HCT116 (cell line): ENCODE measurements around the gene C4BPA. TPM values are rescaled to one million over a fixed set of nuclear protein-coding genes. Genes with fewer than 3 reads are reported as not detected.

Source experiments
- ATAC-seq: fragments of 200-7000 bp; cut with Tn5 transposase; 2 replicates; pipeline ENCODE4 v1.9.1; 2020; ENCODE audit warnings: mild to moderate bottlenecking, moderate library complexity
- BruUV-seq: library from RNA; stranded (reverse); fragments of 400-500 nt; replicated peaks from 2 replicates; lab custom pipeline; 2021; lab: Mats Ljungman, UMichigan
- CTCF ChIA-PET: fragments of 300-600 bp; sonication (Branson Sonifier 250); formaldehyde crosslinking; loops from one replicate; lab custom pipeline; 2021; ENCODE audit warnings: antibody characterized with exemption; lab: Charles Lee
- POLR2A ChIA-PET: fragments of 300-600, 350-600 bp; sonication (Branson Sonifier 250); formaldehyde crosslinking; loops from one replicate; lab custom pipeline; 2021; ENCODE audit warnings: antibody characterized with exemption; lab: Charles Lee
- RAD21 ChIA-PET, 2 experiments: fragments of 300-600 bp; sonication (Branson Sonifier 250); formaldehyde crosslinking; loops; one replicate each; lab custom pipeline; 2023; ENCODE audit warnings: low total read pairs in 2 of 2; ENCODE audit not compliant: uncharacterized antibody in 2 of 2, unreplicated experiment in 2 of 2, low non-redundant PET in 1 of 2; lab: Charles Lee
- DNase-seq: peaks from one replicate; pipeline ENCODE4 v3.0.0-alpha.2; 2010; ENCODE audit warnings: low read depth, low spot score
- H2AFZ ChIP-seq: fragments of 200-600 bp; shearing (Covaris generic), sonication (generic); 2 replicates; pipeline ENCODE4 v1.6.1; 2017; ENCODE audit warnings: low read depth, mixed run types, mixed read lengths, antibody characterized with exemption, low read length; ENCODE audit not compliant: poor library complexity, severe bottlenecking
- H3K27ac ChIP-seq: 2 replicates; pipeline ENCODE4 v1.5.1; 2012; ENCODE audit warnings: low read depth, low read length
- H3K27me3 ChIP-seq: fragments of 200-600 bp; sonication (generic); 2 replicates; pipeline ENCODE4 v1.6.1; 2016; ENCODE audit warnings: mixed run types, low read length, mixed read lengths; ENCODE audit not compliant: insufficient read depth
- H3K36me3 ChIP-seq, 2 experiments: fragments of 200-500 bp in 1 of 2; fragments of 200-600 bp in 1 of 2; sonication (Bioruptor generic) in 1 of 2; sonication (generic) in 1 of 2; 2 replicates each; pipeline versions ENCODE4 v1.5.1 to v1.6.1; 2014 to 2016; ENCODE audit warnings: low read length in 2 of 2, inconsistent platforms in 1 of 2, mixed read lengths in 1 of 2, mixed run types in 1 of 2; ENCODE audit not compliant: insufficient read depth in 2 of 2, control insufficient read depth in 1 of 2
- H3K4me1 ChIP-seq, 2 experiments: fragments of 200-600 bp in 1 of 2; sonication (generic) in 1 of 2; 2 replicates each; pipeline versions ENCODE4 v1.5.1 to v1.6.1; 2012 to 2017; ENCODE audit warnings: low read length in 2 of 2, inconsistent platforms in 1 of 2, mild to moderate bottlenecking in 1 of 2, mixed read lengths in 1 of 2, mixed run types in 1 of 2, moderate library complexity in 1 of 2; ENCODE audit not compliant: insufficient read depth in 2 of 2, control insufficient read depth in 1 of 2
- H3K4me2 ChIP-seq: fragments of 200-600 bp; sonication (generic); 2 replicates; pipeline ENCODE4 v1.6.1; 2017; ENCODE audit warnings: mixed run types, low read length, mixed read lengths
- H3K4me3 ChIP-seq, 2 experiments: fragments of 200-600 bp in 1 of 2; sonication (generic) in 1 of 2; replicated peaks in 1 of 2; 2 replicates each; pipeline ENCODE4 v1.5.1; 2011 to 2016; ENCODE audit warnings: low read length in 2 of 2, control low read depth in 1 of 2, low read depth in 1 of 2, mild to moderate bottlenecking in 1 of 2, mixed read lengths in 1 of 2, mixed run types in 1 of 2
- H3K79me2 ChIP-seq: fragments of 200-600 bp; sonication (generic); 2 replicates; pipeline ENCODE4 v1.6.1; 2017; ENCODE audit warnings: mild to moderate bottlenecking, mixed run types, low read length, moderate library complexity, mixed read lengths; ENCODE audit not compliant: insufficient read depth
- H3K9ac ChIP-seq: fragments of 200-600 bp; sonication (generic); 2 replicates; pipeline ENCODE4 v1.6.1; 2016; ENCODE audit warnings: low read length, mixed read lengths
- H3K9me2 ChIP-seq: fragments of 200-600 bp; sonication (generic), shearing (Covaris generic); 2 replicates; pipeline ENCODE4 v1.6.1; 2017; ENCODE audit warnings: mixed run types, mild to moderate bottlenecking, moderate library complexity; ENCODE audit not compliant: insufficient read depth
- H3K9me3 ChIP-seq, 2 experiments: fragments of 200-500 bp in 1 of 2; fragments of 200-600 bp in 1 of 2; sonication (Bioruptor generic) in 1 of 2; sonication (generic) in 1 of 2; 2 replicates each; pipeline ENCODE4 v1.6.1; 2014 to 2017; ENCODE audit warnings: low read length in 2 of 2, mixed read lengths in 2 of 2, inconsistent platforms in 1 of 2, low read depth in 1 of 2, mild to moderate bottlenecking in 1 of 2, mixed run types in 1 of 2, moderate library complexity in 1 of 2; ENCODE audit not compliant: control insufficient read depth in 1 of 2, insufficient read depth in 1 of 2
- H4K20me1 ChIP-seq: fragments of 200-600 bp; sonication (generic), shearing (Covaris generic); 2 replicates; pipeline ENCODE4 v1.6.1; 2017; ENCODE audit warnings: mixed run types, mild to moderate bottlenecking, moderate library complexity; ENCODE audit not compliant: insufficient read depth
- CBX3 ChIP-seq: IDR thresholded peaks from 2 replicates; pipeline ENCODE4 v1.6.1; 2012; ENCODE audit warnings: low read depth
- CEBPB ChIP-seq: IDR thresholded peaks from 2 replicates; pipeline ENCODE4 v1.6.1; 2012; ENCODE audit warnings: low read depth
- EGR1 ChIP-seq: IDR thresholded peaks from 2 replicates; pipeline ENCODE4 v1.6.1; 2012; ENCODE audit warnings: low read depth
- ELF1 ChIP-seq: IDR thresholded peaks from 2 replicates; pipeline ENCODE4 v1.6.1; 2012; ENCODE audit warnings: low read depth, borderline replicate concordance
- EZH2 ChIP-seq: fragments of 200-600 bp; sonication (generic); IDR thresholded peaks from 2 replicates; pipeline ENCODE4 v1.6.1; 2017; ENCODE audit warnings: antibody characterized with exemption, mixed run types
- EZH2phosphoT487 ChIP-seq: fragments of 200-600 bp; IDR thresholded peaks from 2 replicates; pipeline ENCODE4 v1.6.1; 2018; ENCODE audit warnings: antibody characterized with exemption, borderline replicate concordance
- JUND ChIP-seq: IDR thresholded peaks from 2 replicates; pipeline ENCODE4 v1.6.1; 2012
- POLR2A ChIP-seq: IDR thresholded peaks from 2 replicates; pipeline ENCODE4 v1.7.0; 2011; ENCODE audit warnings: borderline replicate concordance; ENCODE audit not compliant: insufficient read depth, insufficient read length; ENCODE audit errors: extremely low read depth
- SIN3A ChIP-seq: IDR thresholded peaks from 2 replicates; pipeline ENCODE4 v1.6.1; 2012; ENCODE audit warnings: low read depth
- SP1 ChIP-seq: IDR thresholded peaks from 2 replicates; pipeline ENCODE4 v1.6.1; 2012; ENCODE audit warnings: low read depth
- TCF7L2 ChIP-seq: IDR thresholded peaks from 2 replicates; pipeline ENCODE4 v1.7.0; 2011; ENCODE audit warnings: borderline replicate concordance, inconsistent platforms; ENCODE audit not compliant: insufficient read depth, insufficient read length; ENCODE audit errors: extremely low read depth
- YY1 ChIP-seq: IDR thresholded peaks from 2 replicates; pipeline ENCODE4 v1.6.1; 2011; ENCODE audit warnings: low read length, low read depth, moderate library complexity, mild to moderate bottlenecking; ENCODE audit not compliant: insufficient replicate concordance; ENCODE audit errors: extremely low read depth
- ZNF274 ChIP-seq: fragments of 200-500 bp; sonication (Bioruptor generic); IDR thresholded peaks from 2 replicates; pipeline ENCODE4 v1.6.1; 2014; ENCODE audit warnings: mild to moderate bottlenecking, low read depth, low read length, inconsistent platforms
- intact Hi-C: fragments of 100-400 bp; cut with micrococcal nuclease; formaldehyde crosslinking; loops from 2 replicates; pipeline ENCODE4 v1.10.0; 2022
- total RNA-seq: library from RNA; stranded (reverse); gene quantifications from one replicate; pipeline ENCODE4 v1.2.1, GENCODE V29; 2021; ENCODE audit not compliant: unreplicated experiment

Gene C4BPA
- total RNA-seq, 1 experiment from 2014 or later = 0.32 TPM

DNA sequence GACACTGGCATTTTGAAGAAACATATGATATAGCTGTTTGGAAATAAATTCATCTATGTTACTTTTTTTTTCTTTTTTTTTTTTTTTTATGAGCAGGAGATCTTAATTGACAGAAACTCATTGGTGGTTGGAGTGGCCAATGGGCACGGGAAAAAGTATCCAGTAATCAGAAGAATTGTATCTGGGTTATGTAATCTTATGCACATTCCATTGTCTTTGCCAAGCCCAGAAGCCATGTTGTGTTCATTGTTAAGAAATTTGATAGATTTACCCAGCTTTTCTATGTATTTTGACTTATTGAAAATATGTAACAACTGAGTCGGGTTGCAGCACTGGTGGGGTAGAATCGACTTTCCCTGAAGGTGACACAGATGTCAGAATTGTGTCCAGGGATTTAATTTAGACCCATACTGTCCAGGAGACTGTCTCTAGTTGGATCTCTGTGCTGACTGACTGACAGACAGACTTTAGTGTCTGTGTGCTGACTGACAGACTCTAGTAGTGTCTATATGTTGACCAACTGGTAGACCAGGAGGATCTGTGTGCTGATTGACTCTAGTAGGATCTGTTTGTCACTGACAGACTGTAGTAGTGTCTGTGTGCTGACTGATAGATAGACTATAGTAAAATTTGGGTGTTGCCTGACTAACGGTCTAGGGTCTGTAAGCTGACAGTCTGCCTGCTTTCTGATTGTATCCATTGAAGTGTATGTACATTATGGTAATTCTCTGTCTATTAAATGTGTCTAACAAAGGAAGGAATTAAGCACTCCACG, 27.7 kb upstream of the C4BPA start:
- Histone ChIP-seq H3K9ac (no peak overlapping the region), H3K36me3 (no peaks in the 10 kb centered on the region), H3K4me3 (no peak overlapping the region), H3K9me3 (no peaks in the 10 kb centered on the region), H3K79me2 (no peaks in the 10 kb centered on the region), H3K27ac (no peak overlapping the region), H2AFZ (no peak overlapping the region), H4K20me1 (no peaks in the 10 kb centered on the region), H3K4me1 (no peaks in the 10 kb centered on the region), H3K27me3 (no peaks in the 10 kb centered on the region), H3K9me2 (no peaks in the 10 kb centered on the region), H3K4me2 (no peak overlapping the region)
- DNase-seq (no peak), ATAC-seq (no peak)
- ChIA-PET RAD21 (no interaction called here), POLR2A (no interaction called here), CTCF (interaction anchor here (1.0 to 1.7 kb wide), 3 partner anchors 27 to 329 kb away, joined by 3 to 7 read pairs (median 4); no protein-coding TSS in a partner anchor)
- no peak for TF ChIP-seq SP1
- TF ChIP-seq TCF7L2 = no peak
- no peak for TF ChIP-seq JUND
- no peak for TF ChIP-seq YY1
- no peak for TF ChIP-seq EGR1
- TF ChIP-seq ELF1 = no peak
- intact Hi-C loops = loop anchor here (2.0 to 5.0 kb wide), 3 partner anchors 94 to 349 kb away; no protein-coding TSS in a partner anchor
- BruUV-seq = no TSS peak

DNA sequence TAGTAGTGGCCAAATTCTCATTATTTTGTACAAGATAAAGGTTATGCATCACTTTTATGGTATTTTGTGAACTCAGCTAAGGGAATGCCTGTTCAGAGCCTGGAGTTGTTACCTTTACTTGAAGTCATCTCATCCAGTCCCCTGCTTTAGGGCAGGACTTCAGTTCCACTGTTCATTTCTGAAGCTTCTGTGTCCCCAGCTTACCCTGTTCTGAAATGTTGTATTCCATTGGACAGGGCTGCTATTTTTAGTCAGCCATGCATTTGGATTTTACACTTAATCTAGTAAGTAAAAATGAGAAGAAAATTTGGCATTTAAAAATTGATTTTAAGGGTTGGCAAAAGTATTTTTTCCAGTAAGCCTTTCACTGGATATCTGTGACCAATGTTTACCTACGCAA, 27.0 kb upstream of the C4BPA start:
- H3K4me3 ChIP-seq = no peak overlapping the region
- no peak overlapping the region for H3K4me2 ChIP-seq
- no peaks in the 10 kb centered on the region for H3K27me3 ChIP-seq
- POLR2A ChIA-PET = no interaction called here
- CTCF ChIA-PET = interaction anchor here (1.0 kb wide), 1 partner anchor 328 kb away, joined by 3 read pairs; no protein-coding TSS in a partner anchor
- ATAC-seq = no peak
- no peaks in the 10 kb centered on the region for H3K9me3 ChIP-seq
- no peak overlapping the region for H3K27ac ChIP-seq
- TF ChIP-seq EZH2 (no peak), EZH2phosphoT487 (no peak), POLR2A (no peak), TCF7L2 (no peak), SP1 (no peak), ZNF274 (no peak), CEBPB (no peak), CBX3 (no peak), SIN3A (no peak), YY1 (no peak), ELF1 (no peak)
- H2AFZ ChIP-seq = no peak overlapping the region
- no peaks in the 10 kb centered on the region for H4K20me1 ChIP-seq
- BruUV-seq = no TSS peak
- RAD21 ChIA-PET = no interaction called here
- H3K4me1 ChIP-seq = no peaks in the 10 kb centered on the region
- H3K79me2 ChIP-seq = no peaks in the 10 kb centered on the region
- no peaks in the 10 kb centered on the region for H3K9me2 ChIP-seq
- intact Hi-C loops = loop anchor here (2.0 to 5.0 kb wide), 3 partner anchors 95 to 350 kb away; no protein-coding TSS in a partner anchor
- no peak overlapping the region for H3K9ac ChIP-seq
- DNase-seq = no peak
- H3K36me3 ChIP-seq = no peaks in the 10 kb centered on the region
